WTC11 (cell line): ENCODE data around the gene DEFB113.

Source experiments
- CTCF ChIP-seq: fragments of 200-600 bp; IDR thresholded peaks from 2 replicates; pipeline ENCODE4 v1.8.0; 2022; ENCODE audit warnings: antibody characterized with exemption
- FOXK1 ChIP-seq: sonication (generic); formaldehyde crosslinking; IDR thresholded peaks from 2 replicates; pipeline ENCODE4 v1.8.0; 2022; ENCODE audit warnings: mild to moderate bottlenecking, moderate library complexity, missing genetic modification reagents
- MXD4 ChIP-seq: fragments of 250-450 bp; sonication (Bioruptor Pico); IDR thresholded peaks from 2 replicates; pipeline ENCODE4 v1.8.0; 2021; ENCODE audit warnings: mild to moderate bottlenecking, moderate library complexity, borderline replicate concordance
- PRDM15 ChIP-seq: sonication (generic); formaldehyde crosslinking; IDR thresholded peaks from 2 replicates; pipeline ENCODE4 v1.8.0; 2022; ENCODE audit warnings: missing genetic modification reagents
- TCF7 ChIP-seq: sonication (generic); formaldehyde crosslinking; IDR thresholded peaks from 2 replicates; pipeline ENCODE4 v1.8.0; 2022; ENCODE audit warnings: mild to moderate bottlenecking, low read depth, missing genetic modification reagents, moderate library complexity
- ZNF263 ChIP-seq: sonication (generic); formaldehyde crosslinking; IDR thresholded peaks from 2 replicates; pipeline ENCODE4 v1.8.1; 2022; ENCODE audit warnings: low read depth, mild to moderate bottlenecking, moderate library complexity, missing genetic modification reagents

GRCh38 chr6:49988900-49989299, 19.5 kb upstream of the DEFB113 start:
- TF ChIP-seq CTCF, result no peak
- no peak for TF ChIP-seq PRDM15 (CRISPR knock-in tag)
- TF ChIP-seq MXD4 (CRISPR knock-in tag), result no peak
- TF ChIP-seq TCF7 (CRISPR knock-in tag), result no peak
- no peak for TF ChIP-seq FOXK1
- TF ChIP-seq ZNF263 (CRISPR knock-in tag), result no peak
